Esophagus squamous epithelium (tissue), 4 donors: Measurements from ENCODE around the gene SMPD3.

ENCODE experiments used
- POLR2A ChIP-seq, 4 donors: fragments of 450-650 bp; IDR thresholded peaks; one replicate each; pipeline ENCODE4 v1.6.1; 2017; ENCODE audit warnings: antibody characterized with exemption in 4 of 4, mild to moderate bottlenecking in 4 of 4, moderate library complexity in 3 of 4
- TF ChIP-seq, protein P1 (sequence below), 6 experiments: fragments of 450-650 bp in 4 of 6; fragments of 200-600 bp in 2 of 6; sonication (generic) in 2 of 6; IDR thresholded peaks; one replicate each; pipeline ENCODE4 v1.5.1; 2016 to 2019; ENCODE audit warnings: antibody characterized with exemption in 6 of 6, mild to moderate bottlenecking in 4 of 6, moderate library complexity in 4 of 6

DNA sequence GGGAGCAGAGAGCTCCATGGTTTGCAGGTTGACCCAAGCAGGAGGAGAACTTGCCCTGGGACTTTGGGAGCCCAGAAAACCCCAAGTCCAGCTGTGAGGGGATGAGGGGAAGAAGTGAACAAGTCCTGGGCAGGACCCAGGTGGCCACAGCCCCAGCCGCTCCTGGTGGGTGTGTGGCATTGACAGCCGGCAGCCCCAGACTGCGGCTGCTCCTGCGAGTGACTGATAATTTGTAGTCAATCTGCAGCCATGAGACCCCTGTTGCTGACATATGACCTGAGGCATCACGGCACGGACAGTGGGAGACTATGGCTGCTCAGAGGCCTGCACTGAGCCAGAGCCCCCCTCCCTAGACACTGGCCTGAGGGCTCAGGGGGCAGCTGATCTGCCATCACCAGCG, 71.1 kb downstream of the SMPD3 start:
- TF ChIP-seq, protein P1, sequence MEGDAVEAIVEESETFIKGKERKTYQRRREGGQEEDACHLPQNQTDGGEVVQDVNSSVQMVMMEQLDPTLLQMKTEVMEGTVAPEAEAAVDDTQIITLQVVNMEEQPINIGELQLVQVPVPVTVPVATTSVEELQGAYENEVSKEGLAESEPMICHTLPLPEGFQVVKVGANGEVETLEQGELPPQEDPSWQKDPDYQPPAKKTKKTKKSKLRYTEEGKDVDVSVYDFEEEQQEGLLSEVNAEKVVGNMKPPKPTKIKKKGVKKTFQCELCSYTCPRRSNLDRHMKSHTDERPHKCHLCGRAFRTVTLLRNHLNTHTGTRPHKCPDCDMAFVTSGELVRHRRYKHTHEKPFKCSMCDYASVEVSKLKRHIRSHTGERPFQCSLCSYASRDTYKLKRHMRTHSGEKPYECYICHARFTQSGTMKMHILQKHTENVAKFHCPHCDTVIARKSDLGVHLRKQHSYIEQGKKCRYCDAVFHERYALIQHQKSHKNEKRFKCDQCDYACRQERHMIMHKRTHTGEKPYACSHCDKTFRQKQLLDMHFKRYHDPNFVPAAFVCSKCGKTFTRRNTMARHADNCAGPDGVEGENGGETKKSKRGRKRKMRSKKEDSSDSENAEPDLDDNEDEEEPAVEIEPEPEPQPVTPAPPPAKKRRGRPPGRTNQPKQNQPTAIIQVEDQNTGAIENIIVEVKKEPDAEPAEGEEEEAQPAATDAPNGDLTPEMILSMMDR (IDR thresholded peaks at IDR 0.05) = no peak
- no peak for TF ChIP-seq POLR2A (IDR thresholded peaks at IDR 0.05)
